Pancreas (tissue), 10 donors: ENCODE data around the gene HBG1. TPM values are rescaled to one million over a fixed set of nuclear protein-coding genes. Genes with fewer than 3 reads are reported as not detected.

Experiments
- ATAC-seq, 4 donors: fragments of 200-7000 bp; cut with Tn5 transposase; one replicate each; pipeline versions ENCODE4 v1.8.0 to v1.9.1; 2020; ENCODE audit warnings: mild to moderate bottlenecking in 4 of 4, moderate library complexity in 4 of 4
- DNase-seq, 6 donors: peaks; one replicate each; pipeline ENCODE4 v3.0.0-alpha.2; 2020
- FAIRE-seq: peaks from 2 replicates; lab custom pipeline; 2012; peaks lifted over from hg19 to GRCh38; lab: Jason Lieb, UNC
- H3K27ac ChIP-seq, 4 donors: fragments of 200-600 bp; sonication (generic); 1 replicate in 3 of 4; 2 replicates in 1 of 4; pipeline versions ENCODE4 v1.5.0 to v1.8.0; 2020
- H3K27me3 ChIP-seq, 4 donors: fragments of 200-600 bp; one replicate each; pipeline ENCODE4 v1.8.0; 2021
- H3K36me3 ChIP-seq, 3 donors: fragments of 200-600 bp; sonication (generic) in 1 of 3; one replicate each; pipeline versions ENCODE4 v1.5.0 to v1.8.0; 2020 to 2021
- H3K4me1 ChIP-seq, 3 donors: fragments of 200-600 bp; one replicate each; pipeline ENCODE4 v1.8.0; 2021
- H3K4me3 ChIP-seq, 4 donors: fragments of 200-600 bp; sonication (generic) in 2 of 4; one replicate each; pipeline versions ENCODE4 v1.5.0 to v1.8.0; 2020 to 2021
- H3K9me3 ChIP-seq, 4 donors: fragments of 200-600 bp; one replicate each; pipeline ENCODE4 v1.8.0; 2021
- WGBS, 2 donors: extraction: QIAGEN DNeasy Blood & Tissue Kit; methylation state at CpG; one replicate each; pipeline ENCODE4 v1.1.7; 2013; 5-methylcytosine and 5-hydroxymethylcytosine counted together
- intact Hi-C, 3 donors: fragments of 100-400 bp; cut with DNase I; formaldehyde crosslinking; loops; one replicate each; pipeline versions ENCODE4 v1.11.1 to v1.14.2; 2022
- polyA plus RNA-seq, 2 donors: library from polyadenylated mRNA; stranded (reverse); fragments of 200-250 nt; gene quantifications; one replicate each; pipeline ENCODE4 v1.2.3, GENCODE V29; 2013
- total RNA-seq, 6 donors: library from RNA; stranded (reverse); fragmentation: NEBNext Ultra II Directional in 4 of 6; extraction: Animal tissue kit (Norgen Biotek cat#: 25700) in 4 of 6; gene quantifications; one replicate each; pipeline versions ENCODE4 v1.2.1 to v1.2.4, GENCODE V29; 2021 to 2023
- TF ChIP-seq, protein P1 (sequence below), 4 donors: fragments of 200-600 bp; sonication (generic) in 3 of 4; IDR thresholded peaks; one replicate each; pipeline versions ENCODE4 v1.5.0 to v1.8.0; 2021; ENCODE audit warnings: antibody characterized with exemption in 4 of 4
- donor health status: healthy with polysubstance abuse.
- donor health status: DM: no; HTN: no; CAD: no; lungs with moderate emphysema.
- donor health status: DM: no; HTN: no; CAD: no.
- donor health status: control.
- donor health status: control.
- donor health status: Bipolar disorder and iron deficiency.
- donor health status: DM: yes; HTN: yes; CAD: no.
- donor health status: DM: no; HTN: no; CAD: no.
- donor health status: DM: no; HTN: no; CAD: no.
- donor health status: DM: yes; HTN: yes; CAD: no.

The HBG1 gene
- total and polyA plus RNA-seq, 8 donors = 3.3 TPM; not detected in 7

DNA sequence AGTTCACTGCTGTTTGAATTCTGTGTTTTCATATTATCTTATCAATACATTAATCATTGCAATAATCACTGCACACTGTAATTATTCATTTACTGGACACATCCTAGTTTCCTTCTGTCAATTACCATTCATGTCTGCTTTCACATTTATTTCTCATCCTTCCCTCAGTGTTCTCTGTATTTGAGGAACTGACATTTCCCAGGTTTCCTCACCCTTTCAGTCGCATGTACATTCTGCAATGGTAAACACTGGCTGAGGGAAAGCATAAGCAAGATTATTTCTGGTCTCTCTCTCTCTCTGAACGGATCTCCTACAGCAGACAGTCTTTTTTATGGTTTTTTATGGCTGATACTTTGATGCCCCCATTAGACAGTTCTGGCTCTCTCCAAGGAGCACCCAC lies 11.2 kb downstream of the HBG1 start:
- TF ChIP-seq, protein P1, sequence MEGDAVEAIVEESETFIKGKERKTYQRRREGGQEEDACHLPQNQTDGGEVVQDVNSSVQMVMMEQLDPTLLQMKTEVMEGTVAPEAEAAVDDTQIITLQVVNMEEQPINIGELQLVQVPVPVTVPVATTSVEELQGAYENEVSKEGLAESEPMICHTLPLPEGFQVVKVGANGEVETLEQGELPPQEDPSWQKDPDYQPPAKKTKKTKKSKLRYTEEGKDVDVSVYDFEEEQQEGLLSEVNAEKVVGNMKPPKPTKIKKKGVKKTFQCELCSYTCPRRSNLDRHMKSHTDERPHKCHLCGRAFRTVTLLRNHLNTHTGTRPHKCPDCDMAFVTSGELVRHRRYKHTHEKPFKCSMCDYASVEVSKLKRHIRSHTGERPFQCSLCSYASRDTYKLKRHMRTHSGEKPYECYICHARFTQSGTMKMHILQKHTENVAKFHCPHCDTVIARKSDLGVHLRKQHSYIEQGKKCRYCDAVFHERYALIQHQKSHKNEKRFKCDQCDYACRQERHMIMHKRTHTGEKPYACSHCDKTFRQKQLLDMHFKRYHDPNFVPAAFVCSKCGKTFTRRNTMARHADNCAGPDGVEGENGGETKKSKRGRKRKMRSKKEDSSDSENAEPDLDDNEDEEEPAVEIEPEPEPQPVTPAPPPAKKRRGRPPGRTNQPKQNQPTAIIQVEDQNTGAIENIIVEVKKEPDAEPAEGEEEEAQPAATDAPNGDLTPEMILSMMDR (IDR thresholded peaks at IDR 0.05) = no peak
- FAIRE-seq = no peak
- intact Hi-C loops = no loop called here
- Histone ChIP-seq H3K4me1 (no peaks in the 10 kb centered on the region), H3K36me3 (no peaks in the 10 kb centered on the region), H3K27me3 (no peaks in the 10 kb centered on the region), H3K27ac (no peak overlapping the region), H3K9me3 (no peaks in the 10 kb centered on the region), H3K4me3 (no peak overlapping the region)
- 25 to 34% methylated on average over 2 of the region's 2 CpGs for WGBS, 2 donors
- DNase-seq = no peak
- ATAC-seq = no peak

DNA sequence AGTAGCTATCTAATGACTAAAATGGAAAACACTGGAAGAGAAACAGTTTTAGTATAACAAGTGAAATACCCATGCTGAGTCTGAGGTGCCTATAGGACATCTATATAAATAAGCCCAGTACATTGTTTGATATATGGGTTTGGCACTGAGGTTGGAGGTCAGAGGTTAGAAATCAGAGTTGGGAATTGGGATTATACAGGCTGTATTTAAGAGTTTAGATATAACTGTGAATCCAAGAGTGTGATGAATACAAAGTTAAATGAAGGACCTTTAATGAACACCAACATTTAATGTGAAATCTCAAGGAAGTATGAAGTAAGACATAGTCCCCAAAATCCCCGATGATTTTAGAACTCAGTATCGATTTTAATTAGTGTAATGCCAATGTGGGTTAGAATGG lies 12.2 kb downstream of the HBG1 start:
- no peak for ATAC-seq
- H3K27ac ChIP-seq = no peak overlapping the region
- no peak for DNase-seq
- H3K4me1 ChIP-seq = no peaks in the 10 kb centered on the region
- no peaks in the 10 kb centered on the region for H3K9me3 ChIP-seq
- H3K4me3 ChIP-seq = no peak overlapping the region
- intact Hi-C loops = no loop called here
- no peaks in the 10 kb centered on the region for H3K27me3 ChIP-seq
- WGBS, 2 donors = 30 to 79% methylated on average over 2 of the region's 2 CpGs
- FAIRE-seq = no peak
- no peaks in the 10 kb centered on the region for H3K36me3 ChIP-seq
- TF ChIP-seq, protein P1 (IDR thresholded peaks at IDR 0.05) = no peak

DNA sequence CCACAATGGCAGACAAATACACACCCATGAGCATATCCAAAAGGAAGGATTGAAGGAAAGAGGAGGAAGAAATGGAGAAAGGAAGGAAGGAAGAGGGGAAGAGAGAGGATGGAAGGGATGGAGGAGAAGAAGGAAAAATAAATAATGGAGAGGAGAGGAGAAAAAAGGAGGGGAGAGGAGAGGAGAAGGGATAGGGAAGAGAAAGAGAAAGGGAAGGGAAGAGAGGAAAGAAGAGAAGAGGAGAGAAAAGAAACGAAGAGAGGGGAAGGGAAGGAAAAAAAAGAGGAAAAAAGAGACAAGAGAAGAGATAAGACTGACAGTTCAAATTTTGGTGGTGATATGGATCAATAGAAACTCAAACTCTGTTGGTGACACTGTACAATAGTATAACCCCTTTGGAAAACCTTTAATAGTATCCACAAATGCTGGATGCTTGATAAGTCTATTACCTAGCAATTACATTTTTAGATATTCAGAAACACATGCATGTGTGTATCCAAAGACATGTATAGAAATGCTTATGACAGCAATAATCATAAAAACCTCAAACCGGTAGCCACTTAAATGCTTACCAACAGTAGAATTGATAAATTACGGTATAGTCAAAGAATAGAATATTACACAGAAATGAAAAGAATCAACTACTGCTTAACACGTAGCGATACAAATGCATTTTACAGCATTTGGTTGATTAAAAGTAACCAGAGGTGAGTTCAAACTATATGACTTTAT lies 14.1 kb downstream of the HBG1 start:
- no peak for FAIRE-seq
- DNase-seq = no peak
- H3K4me3 ChIP-seq = no peak overlapping the region
- H3K4me1 ChIP-seq = no peaks in the 10 kb centered on the region
- no peaks in the 10 kb centered on the region for H3K9me3 ChIP-seq
- H3K27me3 ChIP-seq = no peaks in the 10 kb centered on the region
- 70 to 77% methylated on average over 5 of the region's 5 CpGs for WGBS, 2 donors
- H3K27ac ChIP-seq = no peak overlapping the region
- no peaks in the 10 kb centered on the region for H3K36me3 ChIP-seq
- intact Hi-C loops = no loop called here
- TF ChIP-seq, protein P1 (IDR thresholded peaks at IDR 0.05) = no peak
- no peak for ATAC-seq

DNA sequence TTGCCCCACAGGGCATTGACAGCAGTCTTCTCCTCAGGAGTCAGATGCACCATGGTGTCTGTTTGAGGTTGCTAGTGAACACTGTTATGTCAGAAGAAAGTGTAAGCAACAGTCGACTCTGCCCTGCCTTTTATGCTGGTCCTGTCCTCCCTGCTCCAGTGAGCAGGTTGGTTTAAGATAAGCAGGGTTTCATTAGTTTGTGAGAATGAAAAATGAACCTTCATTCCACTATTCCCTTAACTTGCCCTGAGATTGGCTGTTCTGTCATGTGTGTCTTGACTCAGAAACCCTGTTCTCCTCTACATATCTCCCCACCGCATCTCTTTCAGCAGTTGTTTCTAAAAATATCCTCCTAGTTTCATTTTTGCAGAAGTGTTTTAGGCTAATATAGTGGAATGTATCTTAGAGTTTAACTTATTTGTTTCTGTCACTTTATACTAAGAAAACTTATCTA lies 15.2 kb downstream of the HBG1 start, which contains the start of gene HBD:
TSS of gene HBD (minus strand) at position 103 of the 454 bp plus-strand sequence. CDS start at position 53, 50 bp downstream.
- 46% methylated on average over 2 of the region's 2 CpGs for WGBS, 2 donors

More for the DNA sequence above, 15.2 kb downstream of the HBG1 start, which contains the start of gene HBD:
- TF ChIP-seq, protein P1 (IDR thresholded peaks at IDR 0.05) = no peak
- H3K27me3 ChIP-seq = no peaks in the 10 kb centered on the region
- no peak within 1 kb of the TSS for H3K27ac ChIP-seq
- no peaks in the 10 kb centered on the region for H3K36me3 ChIP-seq
- no peaks in the 10 kb centered on the region for H3K4me1 ChIP-seq
- no peak for DNase-seq
- no peak for ATAC-seq
- no peaks in the 10 kb centered on the region for H3K9me3 ChIP-seq
- no peak within 1 kb of the TSS for H3K4me3 ChIP-seq
- intact Hi-C loops = no loop called here
- no peak for FAIRE-seq
